ENCODE measurements around the gene ZNF501. TPM values are rescaled to one million over a fixed set of nuclear protein-coding genes. Genes with fewer than 3 reads are reported as not detected.

ZNF501 gene
- total RNA-seq, 1 donor from 2014 or later: 5.4 TPM

Other genes starting within 250 kb of the ZNF501 start
- 1.3 and 2.2 TPM in 2 replicates for gene ZKSCAN7, start 174.4 kb upstream of the ZNF501 start, total RNA-seq
- 0.79 and 2.2 TPM in 2 replicates for gene ZNF660, start 144.7 kb upstream of the ZNF501 start, total RNA-seq
- 11.0 and 11.4 TPM in 2 replicates for gene ZNF197, start 104.6 kb upstream of the ZNF501 start, total RNA-seq
- gene ZNF35, start 80.9 kb upstream of the ZNF501 start, total RNA-seq: 18.5 and 23.1 TPM in 2 replicates
- 3.6 and 4.1 TPM in 2 replicates for gene ZNF502, start 17.0 kb upstream of the ZNF501 start, total RNA-seq
- gene KIAA1143, start 32.0 kb downstream of the ZNF501 start, total RNA-seq: 23.0 and 23.9 TPM in 2 replicates
- gene KIF15, start 32.2 kb downstream of the ZNF501 start, total RNA-seq: 7.5 and 21.2 TPM in 2 replicates
- 9.2 and 14.3 TPM in 2 replicates for gene TMEM42, start 132.3 kb downstream of the ZNF501 start, total RNA-seq
- 0.14 TPM in 1 of 2 replicates, not detected in the other for gene TGM4, start 145.0 kb downstream of the ZNF501 start, total RNA-seq
- gene ZDHHC3, start 246.5 kb downstream of the ZNF501 start, total RNA-seq: 69.4 and 98.2 TPM in 2 replicates
- gene EXOSC7, start 246.6 kb downstream of the ZNF501 start, total RNA-seq: 39.1 and 50.4 TPM in 2 replicates